Osteocyte (in vitro differentiated cells): ENCODE measurements around the gene FHOD3. TPM values are rescaled to one million over a fixed set of nuclear protein-coding genes. Genes with fewer than 3 reads are reported as not detected.

Experiments used
- DNase-seq: peaks from one replicate; pipeline ENCODE4 v3.0.0; 2021; ENCODE audit warnings: mixed read lengths; ENCODE audit not compliant: unreplicated experiment; ENCODE audit errors: extremely low spot score
- H3K27ac Mint-ChIP-seq: one replicate; pipeline ENCODE4 v1.8.0; 2021; ENCODE audit warnings: mild to moderate bottlenecking, mixed read lengths; ENCODE audit not compliant: unreplicated experiment
- H3K27me3 Mint-ChIP-seq: one replicate; pipeline ENCODE4 v1.8.0; 2021; ENCODE audit warnings: mixed read lengths; ENCODE audit not compliant: unreplicated experiment
- H3K36me3 Mint-ChIP-seq: one replicate; pipeline ENCODE4 v1.8.0; 2021; ENCODE audit warnings: mixed read lengths; ENCODE audit not compliant: unreplicated experiment
- H3K4me1 Mint-ChIP-seq: one replicate; pipeline ENCODE4 v1.8.0; 2021; ENCODE audit warnings: mixed read lengths; ENCODE audit not compliant: unreplicated experiment
- H3K4me3 Mint-ChIP-seq: one replicate; pipeline ENCODE4 v1.8.0; 2021; ENCODE audit warnings: mild to moderate bottlenecking, moderate library complexity, mixed read lengths; ENCODE audit not compliant: unreplicated experiment
- H3K9me3 Mint-ChIP-seq: one replicate; pipeline ENCODE4 v1.8.0; 2021; ENCODE audit warnings: mixed read lengths; ENCODE audit not compliant: unreplicated experiment
- total RNA-seq: library from RNA; stranded (reverse); gene quantifications from 2 replicates; pipeline ENCODE4 v1.2.1, GENCODE V29; 2021
- TF ChIP-seq, protein P1 (sequence below): fragments of 200-600 bp; sonication (generic); IDR thresholded peaks from 2 replicates; pipeline ENCODE4 v1.5.0; 2021; ENCODE audit warnings: antibody characterized with exemption, mild to moderate bottlenecking, moderate library complexity

FHOD3 gene
- total RNA-seq, 1 donor from 2014 or later, result 1.2 TPM

DNA sequence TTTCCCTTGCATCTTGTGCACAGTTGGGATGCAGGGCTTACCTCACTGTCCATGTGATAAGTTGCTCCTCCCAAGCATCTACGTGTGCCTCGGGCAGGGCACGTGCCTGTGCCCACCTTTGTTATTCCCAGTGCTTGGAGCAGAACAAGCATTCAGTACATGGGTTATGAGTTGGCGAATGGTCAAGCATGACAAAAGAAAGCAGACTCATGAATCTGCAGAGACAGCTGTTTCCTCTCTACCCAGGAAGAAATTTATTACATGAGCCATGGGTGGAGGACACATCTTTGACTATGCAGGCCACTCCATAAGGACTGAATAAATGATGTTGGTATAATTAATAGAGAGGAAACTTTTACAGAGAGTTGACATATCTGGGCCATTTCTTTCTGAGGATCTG is 403.4 kb downstream of the FHOD3 start:
- DNase-seq, result no peak
- no peak overlapping the region for H3K4me3 Mint-ChIP-seq
- TF ChIP-seq, protein P1, sequence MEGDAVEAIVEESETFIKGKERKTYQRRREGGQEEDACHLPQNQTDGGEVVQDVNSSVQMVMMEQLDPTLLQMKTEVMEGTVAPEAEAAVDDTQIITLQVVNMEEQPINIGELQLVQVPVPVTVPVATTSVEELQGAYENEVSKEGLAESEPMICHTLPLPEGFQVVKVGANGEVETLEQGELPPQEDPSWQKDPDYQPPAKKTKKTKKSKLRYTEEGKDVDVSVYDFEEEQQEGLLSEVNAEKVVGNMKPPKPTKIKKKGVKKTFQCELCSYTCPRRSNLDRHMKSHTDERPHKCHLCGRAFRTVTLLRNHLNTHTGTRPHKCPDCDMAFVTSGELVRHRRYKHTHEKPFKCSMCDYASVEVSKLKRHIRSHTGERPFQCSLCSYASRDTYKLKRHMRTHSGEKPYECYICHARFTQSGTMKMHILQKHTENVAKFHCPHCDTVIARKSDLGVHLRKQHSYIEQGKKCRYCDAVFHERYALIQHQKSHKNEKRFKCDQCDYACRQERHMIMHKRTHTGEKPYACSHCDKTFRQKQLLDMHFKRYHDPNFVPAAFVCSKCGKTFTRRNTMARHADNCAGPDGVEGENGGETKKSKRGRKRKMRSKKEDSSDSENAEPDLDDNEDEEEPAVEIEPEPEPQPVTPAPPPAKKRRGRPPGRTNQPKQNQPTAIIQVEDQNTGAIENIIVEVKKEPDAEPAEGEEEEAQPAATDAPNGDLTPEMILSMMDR, result no peak
- no peaks in the 10 kb centered on the region for H3K9me3 Mint-ChIP-seq
- H3K27me3 Mint-ChIP-seq, result peaks cover 9% of the 10 kb centered on the region
- H3K27ac Mint-ChIP-seq, result no peak overlapping the region
- H3K36me3 Mint-ChIP-seq, result no peaks in the 10 kb centered on the region
- H3K4me1 Mint-ChIP-seq, result no peaks in the 10 kb centered on the region

- H3K27ac Mint-ChIP-seq, result no peak overlapping the region
- no peaks in the 10 kb centered on the region for H3K9me3 Mint-ChIP-seq
- H3K4me1 Mint-ChIP-seq, result no peaks in the 10 kb centered on the region
- TF ChIP-seq, protein P1, result no peak
- peaks cover 9% of the 10 kb centered on the region for H3K27me3 Mint-ChIP-seq
- no peak overlapping the region for H3K4me3 Mint-ChIP-seq
- DNase-seq, result no peak
- H3K36me3 Mint-ChIP-seq, result no peaks in the 10 kb centered on the region
These were observed 405.0 kb downstream of the FHOD3 start for GRCh38 chr18:36702401-36703013.

GRCh38 chr18:36704156-36704555 is 406.6 kb downstream of the FHOD3 start:
- TF ChIP-seq, protein P1, result no peak
- Mint-ChIP-seq H3K27me3 (peaks cover 9% of the 10 kb centered on the region), H3K4me1 (no peaks in the 10 kb centered on the region), H3K36me3 (no peaks in the 10 kb centered on the region), H3K4me3 (no peak overlapping the region), H3K9me3 (no peaks in the 10 kb centered on the region), H3K27ac (no peak overlapping the region)
- DNase-seq, result no peak

DNA sequence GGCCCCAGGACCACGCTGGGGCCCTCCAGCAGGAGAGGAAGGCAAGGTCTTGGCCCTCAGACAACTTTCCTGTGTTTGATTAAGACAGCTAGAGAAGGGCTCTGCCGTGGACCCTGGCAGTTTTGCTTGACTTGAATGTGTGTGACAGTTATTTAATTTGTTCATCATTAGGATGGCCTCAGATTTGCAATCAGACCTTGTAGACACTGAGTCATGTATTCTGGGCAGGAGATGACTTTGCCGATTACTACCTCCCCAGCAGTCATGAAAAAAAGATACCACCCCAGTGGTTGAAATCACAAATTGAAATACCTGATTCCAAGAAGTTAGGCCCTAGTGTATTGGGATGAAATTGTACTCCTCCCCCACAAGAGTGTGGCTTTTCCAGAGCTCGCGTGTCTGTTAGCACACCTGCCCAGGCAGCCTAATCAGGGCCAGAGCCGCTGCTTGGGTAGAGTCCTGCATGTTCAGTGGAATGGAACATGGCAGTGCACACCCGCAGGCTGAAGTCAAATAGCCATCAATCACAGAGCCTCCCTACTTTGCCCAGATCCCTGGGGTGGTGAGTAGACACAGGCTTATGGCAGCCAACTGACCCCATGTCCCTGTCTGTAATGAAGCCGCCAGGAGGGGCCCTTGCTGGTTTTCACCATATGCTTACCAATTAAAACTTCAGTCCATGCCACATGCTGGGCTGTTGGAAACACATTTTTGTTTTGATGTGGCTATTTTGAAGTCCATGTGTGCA is 408.8 kb downstream of the FHOD3 start:
- no peak overlapping the region for H3K27ac Mint-ChIP-seq
- H3K36me3 Mint-ChIP-seq, result no peaks in the 10 kb centered on the region
- peaks cover 7% of the 10 kb centered on the region for H3K27me3 Mint-ChIP-seq
- no peaks in the 10 kb centered on the region for H3K4me1 Mint-ChIP-seq
- TF ChIP-seq, protein P1, result no peak
- H3K9me3 Mint-ChIP-seq, result no peaks in the 10 kb centered on the region
- no peak overlapping the region for H3K4me3 Mint-ChIP-seq
- DNase-seq, result no peak

- no peak overlapping the region for H3K27ac Mint-ChIP-seq
- peaks cover 7% of the 10 kb centered on the region for H3K27me3 Mint-ChIP-seq
- no peak for DNase-seq
- no peaks in the 10 kb centered on the region for H3K36me3 Mint-ChIP-seq
- H3K4me1 Mint-ChIP-seq, result no peaks in the 10 kb centered on the region
- H3K9me3 Mint-ChIP-seq, result no peaks in the 10 kb centered on the region
- no peak overlapping the region for H3K4me3 Mint-ChIP-seq
- TF ChIP-seq, protein P1, result no peak
These were observed 410.9 kb downstream of the FHOD3 start for GRCh38 chr18:36708366-36708765.
